SK-N-MC (cell line): ENCODE measurements around the gene TMEM271.

ENCODE experiments used
- DNase-seq: peaks from one replicate; pipeline ENCODE4 v3.0.0-alpha.2; 2011; ENCODE audit warnings: low read depth, low spot score
- H3K27ac ChIP-seq: fragments of 200-600 bp; sonication (generic); 2 replicates; pipeline ENCODE4 v1.5.1; 2016; ENCODE audit warnings: mixed run types
- H3K36me3 ChIP-seq: fragments of 200-600 bp; sonication (generic); 2 replicates; pipeline ENCODE4 v1.6.1; 2017; ENCODE audit warnings: antibody characterized with exemption, low read length, mixed read lengths; ENCODE audit not compliant: insufficient read depth
- H3K4me3 ChIP-seq: fragments of 200-600 bp; sonication (generic); 2 replicates; pipeline ENCODE4 v1.5.1; 2016
- H3K9ac ChIP-seq: fragments of 200-600 bp; sonication (generic); 2 replicates; pipeline ENCODE4 v1.8.0; 2017; ENCODE audit warnings: mixed run types, mixed read lengths; ENCODE audit not compliant: insufficient read length
- H3K9me3 ChIP-seq: fragments of 200-600 bp; sonication (generic); 2 replicates; pipeline ENCODE4 v1.6.1; 2017; ENCODE audit warnings: low read depth, mild to moderate bottlenecking, antibody characterized with exemption, low read length, moderate library complexity, mixed read lengths
- EZH2 ChIP-seq: fragments of 200-600 bp; sonication (generic); IDR thresholded peaks from one replicate; pipeline ENCODE4 v1.6.1; 2017; ENCODE audit warnings: antibody characterized with exemption
- FOXP2 ChIP-seq: optimal IDR thresholded peaks from 2 replicates; pipeline ENCODE3; 2011; ENCODE audit warnings: mild to moderate bottlenecking, moderate library complexity; ENCODE audit not compliant: insufficient read depth; ENCODE audit errors: extremely low read length, control extremely low read depth
- POLR2AphosphoS5 ChIP-seq: IDR thresholded peaks from 2 replicates; pipeline ENCODE4 v1.6.1; 2012; ENCODE audit warnings: mild to moderate bottlenecking, low read depth, low read length, borderline replicate concordance

Gene TMEM271

DNA sequence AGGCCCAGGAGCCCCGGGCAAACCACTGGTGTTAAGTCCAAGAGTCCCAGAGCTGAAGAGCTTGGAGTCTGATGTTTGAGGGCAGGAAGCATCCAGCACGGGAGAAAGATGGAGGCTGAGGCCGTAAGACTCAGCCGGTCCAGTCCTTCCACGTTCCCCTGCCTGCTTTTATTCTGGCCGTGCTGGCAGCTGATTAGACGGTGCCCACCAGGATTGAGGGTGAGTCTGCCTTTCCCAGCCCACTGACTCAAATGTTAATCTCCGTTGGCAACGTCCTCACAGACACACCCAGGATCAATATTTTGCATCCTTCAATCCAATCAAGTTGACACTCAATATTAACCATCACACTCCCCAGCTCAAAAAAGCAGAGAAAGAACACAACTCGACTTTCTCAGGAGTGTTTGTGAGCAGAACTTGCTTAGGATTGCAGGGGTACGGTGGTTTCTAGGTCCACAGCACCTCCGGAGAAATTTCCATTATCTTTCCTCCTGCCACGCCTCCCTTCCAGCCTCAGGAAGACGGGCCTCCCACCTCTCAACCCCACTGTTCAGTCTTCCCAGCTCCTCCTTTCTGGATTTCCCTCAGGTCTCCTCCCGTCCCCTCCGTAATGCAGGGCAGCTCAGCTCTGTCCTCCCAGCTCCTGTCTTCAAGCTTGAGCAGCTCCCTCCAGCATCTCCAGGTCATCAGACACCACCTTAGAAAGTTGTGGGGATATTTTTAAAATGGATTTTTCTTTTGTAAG is 13.3 kb upstream of the TMEM271 start:
- H3K9me3 ChIP-seq: no peaks in the 10 kb centered on the region
- TF ChIP-seq EZH2: no peak
- TF ChIP-seq FOXP2: no peak
- TF ChIP-seq POLR2AphosphoS5: no peak
- no peak overlapping the region for H3K9ac ChIP-seq
- no peak overlapping the region for H3K27ac ChIP-seq
- no peak for DNase-seq
- no peak overlapping the region for H3K4me3 ChIP-seq
- H3K36me3 ChIP-seq: peaks cover 17% of the 10 kb centered on the region; the same call in 1 of the 2 replicates

DNA sequence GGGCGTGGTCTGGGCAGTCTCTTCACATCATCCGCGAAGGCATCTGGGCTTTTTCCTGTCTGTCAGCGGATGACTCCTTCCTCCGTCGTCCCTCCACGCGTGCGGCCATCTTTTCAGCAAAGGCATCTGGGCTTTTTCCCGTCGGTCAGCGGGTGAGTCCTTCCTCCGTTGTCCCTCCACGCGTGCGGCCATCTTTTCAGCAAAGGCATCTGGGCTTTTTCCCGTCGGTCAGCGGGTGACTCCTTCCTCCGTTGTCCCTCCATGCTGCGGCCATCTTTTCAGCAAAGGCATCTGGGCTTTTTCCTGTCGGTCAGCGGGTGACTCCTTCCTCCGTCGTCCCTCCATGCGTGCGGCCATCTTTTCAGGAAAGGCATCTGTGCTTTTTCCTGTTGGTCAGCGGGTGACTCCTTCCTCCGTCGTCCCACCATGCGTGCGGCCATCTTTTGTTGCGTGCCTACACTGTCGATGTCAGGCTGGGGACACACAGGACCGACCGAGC is 12.3 kb upstream of the TMEM271 start:
- no peak for TF ChIP-seq FOXP2
- no peak for TF ChIP-seq EZH2
- TF ChIP-seq POLR2AphosphoS5: no peak
- Histone ChIP-seq H3K9me3 (no peaks in the 10 kb centered on the region), H3K9ac (no peak overlapping the region), H3K4me3 (no peak overlapping the region), H3K27ac (no peak overlapping the region), H3K36me3 (peaks cover 22% of the 10 kb centered on the region; the same call in 1 of the 2 replicates)
- no peak for DNase-seq

DNA sequence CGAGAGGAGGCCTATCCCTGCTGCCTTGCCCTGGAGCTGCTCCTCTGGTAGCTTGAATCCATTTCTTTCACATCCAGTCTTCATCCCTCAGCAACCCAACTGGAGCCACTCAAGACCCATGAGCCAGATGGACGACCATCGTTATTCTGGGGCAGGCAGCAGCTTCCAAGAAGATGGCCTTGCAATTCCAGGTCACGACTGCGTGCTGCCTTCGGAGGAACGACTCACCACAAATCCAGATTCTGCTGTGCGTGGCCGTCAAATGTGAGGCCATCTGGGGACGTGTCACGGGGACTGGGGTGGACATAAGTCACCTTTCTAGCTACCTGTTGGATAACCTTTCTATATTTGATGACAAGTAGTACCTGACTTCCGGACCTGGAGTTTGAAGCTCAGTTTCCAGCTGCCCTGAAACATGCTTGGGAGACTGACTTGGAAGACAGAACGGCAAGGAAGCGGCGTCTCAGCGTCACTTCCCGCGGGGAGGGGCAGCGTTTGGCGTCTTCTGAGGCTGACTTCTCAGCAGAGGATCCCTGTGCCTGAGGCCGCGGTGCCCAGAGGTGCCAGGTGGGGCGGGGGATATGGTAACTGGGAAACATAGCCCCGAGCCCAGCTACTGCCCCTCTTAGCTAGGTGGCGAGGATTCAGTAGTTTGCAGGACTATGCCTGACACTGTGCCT is 11.7 kb upstream of the TMEM271 start:
- no peaks in the 10 kb centered on the region for H3K9me3 ChIP-seq
- H3K27ac ChIP-seq: no peak overlapping the region
- no peak for DNase-seq
- H3K4me3 ChIP-seq: no peak overlapping the region
- no peak overlapping the region for H3K9ac ChIP-seq
- peaks cover 22% of the 10 kb centered on the region; the same call in 1 of the 2 replicates for H3K36me3 ChIP-seq
- TF ChIP-seq FOXP2 (no peak), EZH2 (no peak), POLR2AphosphoS5 (no peak)

DNA sequence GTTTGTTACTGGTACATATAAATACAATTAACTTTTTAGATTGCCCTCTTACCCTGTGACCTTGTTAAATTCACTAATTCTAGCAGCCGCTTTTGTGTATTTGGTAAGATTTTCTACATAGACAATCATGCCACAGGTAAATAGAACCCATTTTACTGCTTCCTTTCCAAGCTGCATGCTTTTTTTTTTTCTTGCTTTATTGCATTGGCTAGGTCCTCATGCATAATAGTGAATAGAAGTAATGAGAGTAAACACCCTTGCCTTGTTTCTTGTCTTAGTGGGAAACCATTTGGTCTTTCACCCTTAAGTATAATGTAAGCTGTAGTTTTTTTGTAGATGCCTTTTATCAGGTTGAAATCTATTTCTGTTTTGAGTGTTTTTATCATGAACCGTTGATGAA is 7.7 kb upstream of the TMEM271 start:
- H3K9ac ChIP-seq: no peak overlapping the region
- TF ChIP-seq POLR2AphosphoS5: no peak
- no peak for TF ChIP-seq EZH2
- no peak for TF ChIP-seq FOXP2
- H3K4me3 ChIP-seq: no peak overlapping the region
- DNase-seq: no peak
- H3K36me3 ChIP-seq: peaks cover 34% of the 10 kb centered on the region; the same call in 1 of the 2 replicates
- H3K27ac ChIP-seq: no peak overlapping the region
- no peaks in the 10 kb centered on the region for H3K9me3 ChIP-seq

DNA sequence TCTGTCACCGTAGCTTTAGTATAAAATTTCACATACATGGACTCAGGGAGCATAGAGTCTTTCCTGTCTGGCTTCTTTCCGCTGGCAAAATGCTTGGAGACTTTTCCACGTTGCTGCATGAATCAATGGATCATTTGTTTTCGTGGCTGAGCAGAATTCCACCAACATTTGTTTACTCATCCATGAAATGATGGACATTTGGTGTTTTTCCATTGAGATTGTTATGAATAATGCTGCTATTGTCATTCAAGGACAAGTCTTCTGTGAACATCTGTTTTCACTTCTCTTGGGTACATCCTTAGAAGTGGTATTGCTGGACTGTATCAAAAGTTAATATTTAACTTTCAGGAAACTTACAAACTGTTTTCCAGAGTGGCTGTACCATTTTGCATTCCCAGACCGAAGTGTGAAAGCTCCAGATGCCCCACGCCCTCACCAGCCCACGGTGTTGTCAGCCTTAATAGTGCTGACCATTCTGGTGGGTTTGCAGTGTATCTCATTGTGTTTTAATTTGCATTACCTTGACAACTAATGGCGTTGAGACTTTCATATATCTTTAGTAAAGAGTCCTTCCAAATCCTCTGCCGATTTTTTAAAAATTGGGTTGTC is 5.8 kb upstream of the TMEM271 start:
- H3K9ac ChIP-seq: no peak overlapping the region
- H3K27ac ChIP-seq: no peak overlapping the region
- no peaks in the 10 kb centered on the region for H3K9me3 ChIP-seq
- DNase-seq: no peak
- TF ChIP-seq POLR2AphosphoS5: no peak
- TF ChIP-seq FOXP2: no peak
- TF ChIP-seq EZH2: no peak
- H3K36me3 ChIP-seq: peaks cover 24% of the 10 kb centered on the region; the same call in 1 of the 2 replicates
- no peak overlapping the region for H3K4me3 ChIP-seq

DNA sequence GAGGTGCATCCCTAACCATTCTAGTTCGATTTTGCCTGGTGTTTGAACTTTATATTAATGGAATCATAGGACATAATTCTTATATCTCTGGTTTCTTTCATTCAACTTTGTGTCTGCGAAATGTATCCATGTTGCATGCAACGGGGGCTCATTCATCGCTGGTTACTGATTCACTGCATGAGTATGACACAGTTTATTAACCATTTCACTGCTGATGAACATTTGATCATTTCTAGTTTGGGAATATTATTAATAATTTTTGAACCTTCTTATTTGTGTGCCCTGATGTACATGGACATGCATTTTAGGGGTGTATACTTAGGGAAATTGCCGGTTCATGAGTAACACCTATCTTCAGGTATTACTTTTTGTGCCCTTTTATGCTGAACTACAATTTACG is 5.1 kb upstream of the TMEM271 start:
- Histone ChIP-seq H3K4me3 (no peak overlapping the region), H3K9me3 (no peaks in the 10 kb centered on the region), H3K36me3 (peaks cover 22% of the 10 kb centered on the region; the same call in 1 of the 2 replicates), H3K9ac (no peak overlapping the region), H3K27ac (no peak overlapping the region)
- DNase-seq: no peak
- TF ChIP-seq FOXP2 (no peak), EZH2 (no peak), POLR2AphosphoS5 (no peak)

DNA sequence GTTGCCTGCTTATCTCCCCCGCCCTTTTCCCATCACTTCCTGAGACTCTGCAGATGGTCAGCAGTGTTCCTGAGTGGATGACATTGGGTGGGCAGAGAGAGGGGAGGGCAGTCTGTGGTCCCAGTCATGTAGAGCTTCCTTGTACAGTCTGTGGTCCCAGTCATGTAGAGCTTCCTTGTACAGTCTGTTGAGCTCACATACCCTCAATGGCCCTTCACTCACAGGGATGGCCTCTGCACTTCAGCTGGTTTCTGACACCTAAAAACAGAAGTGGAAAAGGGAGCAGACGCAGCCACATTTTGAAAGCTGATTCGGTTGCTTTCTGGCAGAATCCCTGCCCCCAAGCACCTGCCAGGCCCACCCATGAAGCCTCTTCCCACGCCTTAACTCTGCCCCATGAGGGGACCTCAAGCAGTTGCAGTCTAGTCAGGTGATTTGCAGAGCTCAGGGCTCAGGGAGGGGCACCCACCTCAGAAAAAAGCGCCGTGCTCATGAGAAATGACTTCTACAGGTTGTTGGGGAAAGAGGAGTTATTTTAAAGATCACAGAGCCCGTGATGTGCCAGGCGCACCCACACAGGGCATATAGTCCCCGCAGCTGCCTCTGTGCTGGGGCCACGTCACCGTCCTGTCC is 3.6 kb upstream of the TMEM271 start:
- H3K4me3 ChIP-seq: no peak overlapping the region
- no peaks in the 10 kb centered on the region for H3K9me3 ChIP-seq
- DNase-seq: no peak
- no peak overlapping the region for H3K27ac ChIP-seq
- H3K9ac ChIP-seq: no peak overlapping the region
- peaks cover 18% of the 10 kb centered on the region; the same call in 1 of the 2 replicates for H3K36me3 ChIP-seq
- TF ChIP-seq FOXP2: no peak
- TF ChIP-seq EZH2: no peak
